Fibroblast of the aortic adventitia (primary cell): ENCODE measurements around the gene TSPAN18. TPM values are rescaled to one million over a fixed set of nuclear protein-coding genes. Genes with fewer than 3 reads are reported as not detected.

ENCODE experiments used
- DNase-seq: peaks from one replicate; pipeline ENCODE4 v3.0.0-alpha.2; 2010; ENCODE audit warnings: low read depth
- H3K4me3 ChIP-seq: 2 replicates; pipeline ENCODE4 v1.5.1; 2011; ENCODE audit warnings: low read depth, mild to moderate bottlenecking, control low read depth, low read length, moderate library complexity
- total RNA-seq: library from RNA; depleted of rRNA; stranded (reverse); fragments of >200 nt; gene quantifications from 2 replicates; pipeline ENCODE4 v1.2.3, GENCODE V29; 2012; ENCODE audit warnings: low replicate concordance
- TF ChIP-seq, protein P1 (sequence below): IDR thresholded peaks from 2 replicates; pipeline ENCODE4 v1.5.1; 2011; ENCODE audit warnings: mild to moderate bottlenecking, low read length, control low read depth, inconsistent platforms; ENCODE audit not compliant: insufficient read depth

TSPAN18 gene
- total RNA-seq, 1 donor = under 0.01 TPM

- DNase-seq = no peak
- H3K4me3 ChIP-seq = no peak overlapping the region
- TF ChIP-seq, protein P1, sequence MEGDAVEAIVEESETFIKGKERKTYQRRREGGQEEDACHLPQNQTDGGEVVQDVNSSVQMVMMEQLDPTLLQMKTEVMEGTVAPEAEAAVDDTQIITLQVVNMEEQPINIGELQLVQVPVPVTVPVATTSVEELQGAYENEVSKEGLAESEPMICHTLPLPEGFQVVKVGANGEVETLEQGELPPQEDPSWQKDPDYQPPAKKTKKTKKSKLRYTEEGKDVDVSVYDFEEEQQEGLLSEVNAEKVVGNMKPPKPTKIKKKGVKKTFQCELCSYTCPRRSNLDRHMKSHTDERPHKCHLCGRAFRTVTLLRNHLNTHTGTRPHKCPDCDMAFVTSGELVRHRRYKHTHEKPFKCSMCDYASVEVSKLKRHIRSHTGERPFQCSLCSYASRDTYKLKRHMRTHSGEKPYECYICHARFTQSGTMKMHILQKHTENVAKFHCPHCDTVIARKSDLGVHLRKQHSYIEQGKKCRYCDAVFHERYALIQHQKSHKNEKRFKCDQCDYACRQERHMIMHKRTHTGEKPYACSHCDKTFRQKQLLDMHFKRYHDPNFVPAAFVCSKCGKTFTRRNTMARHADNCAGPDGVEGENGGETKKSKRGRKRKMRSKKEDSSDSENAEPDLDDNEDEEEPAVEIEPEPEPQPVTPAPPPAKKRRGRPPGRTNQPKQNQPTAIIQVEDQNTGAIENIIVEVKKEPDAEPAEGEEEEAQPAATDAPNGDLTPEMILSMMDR = no peak
These were observed 150.1 kb downstream of the TSPAN18 start for GRCh38 chr11:44876906-44877305.

DNA sequence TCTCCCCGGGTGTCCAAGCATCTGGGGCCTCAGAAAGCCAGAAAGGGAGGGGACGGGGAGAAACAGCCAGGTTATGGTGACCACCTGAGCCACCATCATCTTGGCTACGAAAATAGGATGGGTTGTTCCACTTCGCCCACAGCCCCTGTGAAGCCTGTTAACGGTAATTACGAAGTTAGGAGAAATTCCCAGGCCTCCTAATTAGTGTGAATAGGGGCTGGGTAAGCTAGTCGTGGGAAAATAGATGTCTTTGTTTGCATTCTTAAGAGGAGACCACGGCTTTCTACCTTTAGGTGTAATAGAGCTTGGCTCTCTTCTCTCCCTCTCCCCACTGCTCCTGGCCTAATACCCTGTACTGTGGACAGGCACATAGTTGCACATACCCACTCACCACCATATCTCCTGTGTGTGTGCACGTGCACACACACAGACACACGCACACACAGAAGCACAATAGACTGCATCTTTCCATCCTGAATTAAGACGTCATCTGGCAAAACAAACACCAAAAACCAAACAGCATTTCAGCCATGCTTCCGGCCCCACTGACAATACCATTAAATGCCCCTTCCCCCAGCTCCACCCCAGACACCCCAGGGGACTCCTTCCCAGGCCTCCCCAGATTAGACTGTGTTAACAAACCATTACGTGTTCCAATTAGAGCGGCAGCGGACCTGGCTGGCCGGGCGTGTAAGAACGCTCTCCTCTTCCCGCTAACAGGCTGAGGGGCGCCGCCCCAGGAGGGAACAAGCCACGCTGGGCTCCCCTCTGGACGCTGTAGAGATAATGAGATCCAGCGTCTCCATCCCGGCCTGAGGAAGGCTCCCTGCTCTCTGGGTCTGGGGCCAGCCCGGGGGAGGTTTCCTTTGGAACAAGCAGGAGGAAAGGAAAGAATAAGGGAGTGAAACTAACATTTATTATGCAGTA is 151.1 kb downstream of the TSPAN18 start:
- DNase-seq = no peak

GRCh38 chr11:44878711-44879110 is 151.9 kb downstream of the TSPAN18 start:
- DNase-seq = no peak
- H3K4me3 ChIP-seq = no peak overlapping the region

More for the DNA sequence above, 151.1 kb downstream of the TSPAN18 start:
- TF ChIP-seq, protein P1 = no peak
- no peak overlapping the region for H3K4me3 ChIP-seq

GRCh38 chr11:44879432-44879831 is 152.7 kb downstream of the TSPAN18 start:
- no peak overlapping the region for H3K4me3 ChIP-seq
- TF ChIP-seq, protein P1 = no peak
- no peak for DNase-seq

More at GRCh38 chr11:44878711-44879110, 151.9 kb downstream of the TSPAN18 start:
- TF ChIP-seq, protein P1 = no peak

DNA sequence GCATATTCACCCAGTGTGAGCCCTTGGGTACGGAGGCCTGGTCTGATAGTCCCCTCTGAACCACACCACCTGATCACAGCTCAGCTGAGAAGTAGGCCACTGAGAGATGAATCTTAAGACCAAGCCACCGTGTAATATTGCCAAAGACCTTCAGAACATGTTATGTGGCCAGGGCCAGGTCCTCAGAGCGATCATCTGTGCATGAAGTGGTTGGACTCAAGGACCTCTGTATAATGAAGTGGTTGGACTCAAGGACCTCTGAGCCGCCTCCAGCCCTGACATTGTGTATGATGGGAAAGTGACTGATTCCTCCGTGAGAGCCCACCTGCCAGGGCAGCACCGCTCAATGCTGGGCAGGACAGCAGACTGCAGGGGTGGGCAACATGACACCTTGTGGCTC is 153.7 kb downstream of the TSPAN18 start:
- no peak for DNase-seq
- no peak overlapping the region for H3K4me3 ChIP-seq
- TF ChIP-seq, protein P1 = no peak

DNA sequence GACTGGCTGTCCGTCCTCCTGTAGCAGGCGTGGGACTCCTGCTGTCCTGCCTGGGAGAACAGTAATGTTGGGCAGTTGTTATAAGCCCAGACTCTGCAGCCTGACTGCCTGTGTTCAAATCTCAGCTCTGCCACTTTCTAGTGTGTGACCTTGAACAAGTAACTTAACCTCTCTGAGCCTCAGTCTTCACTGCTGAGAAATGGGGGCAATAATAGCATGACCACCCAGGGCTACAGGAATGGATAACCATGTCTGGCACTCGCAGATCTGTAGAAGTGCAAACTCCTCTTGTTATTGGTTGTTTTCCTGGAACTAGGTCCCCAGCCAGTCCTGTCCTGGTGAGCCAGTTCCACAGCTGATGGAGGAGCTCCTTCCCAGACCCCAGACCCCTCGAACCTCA is 154.2 kb downstream of the TSPAN18 start:
- no peak overlapping the region for H3K4me3 ChIP-seq
- no peak for DNase-seq
- TF ChIP-seq, protein P1 = no peak
